A673 (cell line): Measurements from ENCODE around the gene RPS8.

Source experiments
- EZH2 ChIP-seq: fragments of 200-600 bp; sonication (generic); IDR thresholded peaks from 2 replicates; pipeline ENCODE4 v1.6.1; 2017; ENCODE audit warnings: borderline replicate concordance, low read depth, mild to moderate bottlenecking, mixed read lengths, antibody characterized with exemption, low read length; ENCODE audit not compliant: poor library complexity, severe bottlenecking
- TF ChIP-seq, protein P1 (sequence below): fragments of 300-800, 200-600 bp; sonication (generic); conservative IDR thresholded peaks from 2 replicates; pipeline ENCODE4 v1.5.1; 2017; ENCODE audit warnings: low read depth, mild to moderate bottlenecking, antibody characterized with exemption, low read length, moderate library complexity, mixed read lengths

DNA sequence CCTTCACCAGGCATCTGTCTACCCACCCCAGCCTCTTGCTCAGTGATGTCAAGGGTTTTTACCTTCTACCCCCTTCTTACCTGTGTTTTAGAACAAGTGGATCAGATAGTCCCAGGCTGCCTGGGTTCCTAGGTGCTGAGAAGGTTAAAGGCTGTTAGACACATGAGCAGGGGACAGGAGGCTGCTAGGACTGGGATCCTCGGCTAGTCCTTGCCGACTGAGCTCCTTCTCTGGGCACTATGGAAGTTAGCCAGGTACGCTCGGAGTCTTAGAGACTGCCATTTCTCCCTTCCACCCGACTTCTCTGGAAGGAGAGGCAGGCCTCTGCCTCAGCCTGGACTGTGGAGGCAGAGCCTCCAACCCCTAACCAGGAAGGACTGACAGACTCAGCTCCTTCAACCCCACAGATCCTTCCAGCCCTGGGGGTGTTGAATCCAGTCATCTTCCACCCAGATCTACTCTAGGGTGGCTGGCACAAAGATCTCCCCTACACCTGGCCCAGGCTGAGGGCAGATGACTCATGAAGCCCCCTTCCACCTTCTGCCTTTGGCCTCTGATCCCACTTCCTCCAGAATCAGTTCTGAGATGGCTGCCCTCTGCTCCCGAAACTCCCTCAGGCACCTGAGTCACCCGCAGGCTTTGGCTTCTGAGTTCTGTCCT lies 31.5 kb downstream of the RPS8 start, which contains the start of gene DYNLT4:
- TF ChIP-seq, protein P1, sequence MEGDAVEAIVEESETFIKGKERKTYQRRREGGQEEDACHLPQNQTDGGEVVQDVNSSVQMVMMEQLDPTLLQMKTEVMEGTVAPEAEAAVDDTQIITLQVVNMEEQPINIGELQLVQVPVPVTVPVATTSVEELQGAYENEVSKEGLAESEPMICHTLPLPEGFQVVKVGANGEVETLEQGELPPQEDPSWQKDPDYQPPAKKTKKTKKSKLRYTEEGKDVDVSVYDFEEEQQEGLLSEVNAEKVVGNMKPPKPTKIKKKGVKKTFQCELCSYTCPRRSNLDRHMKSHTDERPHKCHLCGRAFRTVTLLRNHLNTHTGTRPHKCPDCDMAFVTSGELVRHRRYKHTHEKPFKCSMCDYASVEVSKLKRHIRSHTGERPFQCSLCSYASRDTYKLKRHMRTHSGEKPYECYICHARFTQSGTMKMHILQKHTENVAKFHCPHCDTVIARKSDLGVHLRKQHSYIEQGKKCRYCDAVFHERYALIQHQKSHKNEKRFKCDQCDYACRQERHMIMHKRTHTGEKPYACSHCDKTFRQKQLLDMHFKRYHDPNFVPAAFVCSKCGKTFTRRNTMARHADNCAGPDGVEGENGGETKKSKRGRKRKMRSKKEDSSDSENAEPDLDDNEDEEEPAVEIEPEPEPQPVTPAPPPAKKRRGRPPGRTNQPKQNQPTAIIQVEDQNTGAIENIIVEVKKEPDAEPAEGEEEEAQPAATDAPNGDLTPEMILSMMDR = no peak
- no peak for TF ChIP-seq EZH2
